ENCODE results near the gene DLG2. TPM values are rescaled to one million over a fixed set of nuclear protein-coding genes. Genes with fewer than 3 reads are reported as not detected.

DLG2 gene
- total and polyA plus RNA-seq, 2 of the 8 experiments (the other 6 are each of a cell fraction or from before 2014, with no cell fraction given), result 1.7 to 14.3 TPM

DNA sequence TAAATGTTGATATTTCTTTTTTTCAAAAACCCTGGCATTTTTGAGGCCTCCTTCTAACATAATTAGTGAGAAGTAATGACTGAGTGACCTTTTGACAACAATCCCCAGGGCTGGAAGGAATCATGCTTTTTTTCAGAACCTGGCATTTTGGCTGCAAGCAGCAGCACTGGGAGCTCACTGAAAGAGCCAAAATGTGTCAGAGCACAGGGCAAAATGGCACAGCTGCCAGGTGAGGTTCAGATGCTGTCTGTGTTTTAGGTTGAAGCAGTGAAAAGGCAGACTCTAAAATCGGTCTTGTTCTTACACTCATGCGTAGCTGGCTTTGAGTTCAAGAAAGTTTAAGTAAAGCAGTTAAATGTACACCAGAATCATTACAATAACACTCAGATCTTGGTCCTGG, 1063.8 kb downstream of the DLG2 start (continued):
- TF ChIP-seq SP2 (IDR thresholded peaks at IDR 0.05; ENCODE audit: low read length) (no peak), SIX5 (IDR thresholded peaks at IDR 0.05; ENCODE audit: low read depth, low read length) (no peak), CBX8 (IDR thresholded peaks at IDR 0.05; ENCODE audit: borderline replicate concordance, low read depth, low read length) (no peak), GTF2F1 (IDR thresholded peaks at IDR 0.05; ENCODE audit: borderline replicate concordance, low read depth, low read length) (no peak), RAD21 (IDR thresholded peaks at IDR 0.05 in 1 of 2, conservative IDR thresholded peaks at IDR 0.05 in 1 of 2; ENCODE audit: low read depth in 2 of 2, low read length in 2 of 2) (no peak)
- TF ChIP-seq, protein P1, sequence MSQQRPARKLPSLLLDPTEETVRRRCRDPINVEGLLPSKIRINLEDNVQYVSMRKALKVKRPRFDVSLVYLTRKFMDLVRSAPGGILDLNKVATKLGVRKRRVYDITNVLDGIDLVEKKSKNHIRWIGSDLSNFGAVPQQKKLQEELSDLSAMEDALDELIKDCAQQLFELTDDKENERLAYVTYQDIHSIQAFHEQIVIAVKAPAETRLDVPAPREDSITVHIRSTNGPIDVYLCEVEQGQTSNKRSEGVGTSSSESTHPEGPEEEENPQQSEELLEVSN (IDR thresholded peaks at IDR 0.05), result no peak
- TF ChIP-seq, protein P2, sequence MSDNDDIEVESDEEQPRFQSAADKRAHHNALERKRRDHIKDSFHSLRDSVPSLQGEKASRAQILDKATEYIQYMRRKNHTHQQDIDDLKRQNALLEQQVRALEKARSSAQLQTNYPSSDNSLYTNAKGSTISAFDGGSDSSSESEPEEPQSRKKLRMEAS (IDR thresholded peaks at IDR 0.05), result no peak
